Osteocyte (in vitro differentiated cells): ENCODE results near the gene PDE4A. TPM values are rescaled to one million over a fixed set of nuclear protein-coding genes. Genes with fewer than 3 reads are reported as not detected.
"Not testable (repeated sequence)": the region's sequence is repeated elsewhere in the genome, so short reads cannot be mapped to it uniquely, and the experiment has no call there.

Experiments
- DNase-seq: peaks from one replicate; pipeline ENCODE4 v3.0.0; 2021; ENCODE audit warnings: mixed read lengths; ENCODE audit not compliant: unreplicated experiment; ENCODE audit errors: extremely low spot score
- H3K27ac Mint-ChIP-seq: one replicate; pipeline ENCODE4 v1.8.0; 2021; ENCODE audit warnings: mild to moderate bottlenecking, mixed read lengths; ENCODE audit not compliant: unreplicated experiment
- H3K27me3 Mint-ChIP-seq: one replicate; pipeline ENCODE4 v1.8.0; 2021; ENCODE audit warnings: mixed read lengths; ENCODE audit not compliant: unreplicated experiment
- H3K36me3 Mint-ChIP-seq: one replicate; pipeline ENCODE4 v1.8.0; 2021; ENCODE audit warnings: mixed read lengths; ENCODE audit not compliant: unreplicated experiment
- H3K4me1 Mint-ChIP-seq: one replicate; pipeline ENCODE4 v1.8.0; 2021; ENCODE audit warnings: mixed read lengths; ENCODE audit not compliant: unreplicated experiment
- H3K4me3 Mint-ChIP-seq: one replicate; pipeline ENCODE4 v1.8.0; 2021; ENCODE audit warnings: mild to moderate bottlenecking, moderate library complexity, mixed read lengths; ENCODE audit not compliant: unreplicated experiment
- H3K9me3 Mint-ChIP-seq: one replicate; pipeline ENCODE4 v1.8.0; 2021; ENCODE audit warnings: mixed read lengths; ENCODE audit not compliant: unreplicated experiment
- total RNA-seq: library from RNA; stranded (reverse); gene quantifications from 2 replicates; pipeline ENCODE4 v1.2.1, GENCODE V29; 2021
- TF ChIP-seq, protein P1 (sequence below): fragments of 200-600 bp; sonication (generic); IDR thresholded peaks from 2 replicates; pipeline ENCODE4 v1.5.0; 2021; ENCODE audit warnings: antibody characterized with exemption, mild to moderate bottlenecking, moderate library complexity

The PDE4A gene
- total RNA-seq, 1 donor from 2014 or later, result 12.7 TPM

DNA sequence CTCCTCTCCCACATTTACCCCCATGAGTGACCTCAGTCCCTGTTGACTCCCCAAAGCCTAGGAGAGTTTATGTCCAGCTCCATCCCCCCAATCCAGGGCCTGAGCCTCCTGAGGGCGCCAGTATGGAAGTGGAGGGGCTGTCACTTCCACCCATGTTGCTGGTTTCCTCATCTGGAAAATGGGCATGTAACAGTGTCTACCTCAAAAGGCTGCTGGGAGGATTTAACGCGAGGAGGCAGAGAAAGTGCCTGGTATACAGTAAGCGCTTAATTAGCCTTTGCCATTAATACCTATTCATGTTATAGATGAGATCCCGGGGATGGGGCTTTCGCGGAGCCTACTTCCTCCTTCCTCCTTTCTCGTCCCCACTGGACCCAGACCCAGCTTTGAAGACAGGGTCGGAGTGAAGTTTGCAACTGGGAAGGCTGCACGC lies 40.4 kb upstream of the PDE4A start:
- H3K27me3 Mint-ChIP-seq, result no peaks in the 10 kb centered on the region
- H3K36me3 Mint-ChIP-seq, result peaks cover 14% of the 10 kb centered on the region
- H3K9me3 Mint-ChIP-seq, result no peaks in the 10 kb centered on the region
- H3K27ac Mint-ChIP-seq, result peak overlapping the region; percentile 76
- peak overlapping the region; percentile 92 for H3K4me3 Mint-ChIP-seq
- peaks cover 12% of the 10 kb centered on the region for H3K4me1 Mint-ChIP-seq
- TF ChIP-seq, protein P1, sequence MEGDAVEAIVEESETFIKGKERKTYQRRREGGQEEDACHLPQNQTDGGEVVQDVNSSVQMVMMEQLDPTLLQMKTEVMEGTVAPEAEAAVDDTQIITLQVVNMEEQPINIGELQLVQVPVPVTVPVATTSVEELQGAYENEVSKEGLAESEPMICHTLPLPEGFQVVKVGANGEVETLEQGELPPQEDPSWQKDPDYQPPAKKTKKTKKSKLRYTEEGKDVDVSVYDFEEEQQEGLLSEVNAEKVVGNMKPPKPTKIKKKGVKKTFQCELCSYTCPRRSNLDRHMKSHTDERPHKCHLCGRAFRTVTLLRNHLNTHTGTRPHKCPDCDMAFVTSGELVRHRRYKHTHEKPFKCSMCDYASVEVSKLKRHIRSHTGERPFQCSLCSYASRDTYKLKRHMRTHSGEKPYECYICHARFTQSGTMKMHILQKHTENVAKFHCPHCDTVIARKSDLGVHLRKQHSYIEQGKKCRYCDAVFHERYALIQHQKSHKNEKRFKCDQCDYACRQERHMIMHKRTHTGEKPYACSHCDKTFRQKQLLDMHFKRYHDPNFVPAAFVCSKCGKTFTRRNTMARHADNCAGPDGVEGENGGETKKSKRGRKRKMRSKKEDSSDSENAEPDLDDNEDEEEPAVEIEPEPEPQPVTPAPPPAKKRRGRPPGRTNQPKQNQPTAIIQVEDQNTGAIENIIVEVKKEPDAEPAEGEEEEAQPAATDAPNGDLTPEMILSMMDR, result no peak
- DNase-seq, result no peak

- Mint-ChIP-seq H3K27ac (peak within 1 kb of the TSS; percentile 85), H3K9me3 (no peaks in the 10 kb centered on the region), H3K4me1 (peaks cover 12% of the 10 kb centered on the region), H3K36me3 (peaks cover 12% of the 10 kb centered on the region), H3K4me3 (peak within 1 kb of the TSS; percentile 92), H3K27me3 (no peaks in the 10 kb centered on the region)
- TF ChIP-seq, protein P1, result no peak
- peak; percentile 99 for DNase-seq
These were observed 39.8 kb upstream of the PDE4A start, which contains the start of gene TYK2 for GRCh38 chr19:10380313-10381102. Gene TYK2, minus strand, starts transcription at chr19:10380572. Its CDS starts 2,166 bp downstream, at chr19:10378406.

DNA sequence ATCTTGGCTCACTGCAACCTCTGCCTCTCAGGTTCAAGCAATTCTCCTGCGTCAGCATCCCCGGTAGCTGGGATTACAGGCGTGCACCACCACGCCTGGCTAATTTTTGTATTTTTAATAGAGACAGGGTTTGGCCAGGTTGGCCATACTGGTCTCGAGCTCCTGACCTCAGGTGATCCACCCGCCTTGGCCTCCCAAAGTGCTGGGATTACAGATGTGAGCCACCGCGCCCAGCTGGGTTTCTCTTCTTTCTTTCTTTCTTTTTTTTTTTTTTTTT lies 37.2 kb upstream of the PDE4A start:
- not testable (repeated sequence) for H3K27me3 Mint-ChIP-seq, H3K9me3 Mint-ChIP-seq, H3K4me3 Mint-ChIP-seq, H3K27ac Mint-ChIP-seq, H3K36me3 Mint-ChIP-seq, DNase-seq
- H3K4me1 Mint-ChIP-seq, result peaks cover 12% of the 10 kb centered on the region

GRCh38 chr19:10384580-10384979 lies 35.8 kb upstream of the PDE4A start:
- Mint-ChIP-seq H3K36me3 (no peaks in the 10 kb centered on the region), H3K27ac (no peak overlapping the region), H3K9me3 (no peaks in the 10 kb centered on the region), H3K27me3 (no peaks in the 10 kb centered on the region), H3K4me3 (no peak overlapping the region), H3K4me1 (peaks cover 10% of the 10 kb centered on the region)
- TF ChIP-seq, protein P1, result no peak
- DNase-seq, result no peak

- Mint-ChIP-seq H3K9me3 (no peaks in the 10 kb centered on the region), H3K36me3 (peaks cover 10% of the 10 kb centered on the region), H3K4me3 (no peak overlapping the region), H3K27ac (no peak overlapping the region), H3K4me1 (no peaks in the 10 kb centered on the region), H3K27me3 (no peaks in the 10 kb centered on the region)
- TF ChIP-seq, protein P1, result peak; percentile 91
- DNase-seq, result peak; percentile 94
These were observed 31.4 kb upstream of the PDE4A start for GRCh38 chr19:10388957-10389356.
